Upper lobe of right lung (tissue), 1 donor: Measurements from ENCODE around the gene GLIS1. TPM values are rescaled to one million over a fixed set of nuclear protein-coding genes. Genes with fewer than 3 reads are reported as not detected.

ENCODE experiments used
- ATAC-seq: fragments of 200-7000 bp; cut with Tn5 transposase; one replicate; pipeline ENCODE4 v1.9.1; 2020; ENCODE audit warnings: mild to moderate bottlenecking, moderate library complexity
- DNase-seq: peaks from one replicate; pipeline ENCODE4 v3.0.0-alpha.2; 2020
- H3K27ac ChIP-seq: fragments of 200-600 bp; one replicate; pipeline ENCODE4 v1.8.0; 2022
- H3K27me3 ChIP-seq: fragments of 200-600 bp; one replicate; pipeline ENCODE4 v1.8.0; 2022; ENCODE audit warnings: mild to moderate bottlenecking
- H3K36me3 ChIP-seq: fragments of 200-600 bp; one replicate; pipeline ENCODE4 v1.8.0; 2022
- H3K4me1 ChIP-seq: fragments of 200-600 bp; one replicate; pipeline ENCODE4 v1.8.0; 2022
- H3K4me3 ChIP-seq: fragments of 200-600 bp; one replicate; pipeline ENCODE4 v1.8.0; 2022; ENCODE audit warnings: mild to moderate bottlenecking
- H3K9me3 ChIP-seq: fragments of 200-600 bp; one replicate; pipeline ENCODE4 v1.8.0; 2022
- intact Hi-C: fragments of 100-400 bp; cut with DNase I; formaldehyde crosslinking; loops from one replicate; pipeline ENCODE4 v1.11.0; 2022
- total RNA-seq: library from RNA; stranded (reverse); fragmentation: NEBNext Ultra II Directional; extraction: Animal tissue kit (Norgen Biotek cat#: 25700); gene quantifications from one replicate; pipeline ENCODE4 v1.2.1, GENCODE V29; 2021
- TF ChIP-seq, protein P1 (sequence below): fragments of 200-600 bp; IDR thresholded peaks from one replicate; pipeline ENCODE4 v1.8.0; 2022; ENCODE audit warnings: antibody characterized with exemption
- donor health status: DM: no; HTN: yes; CAD: no; lungs with severe emphysema.

GLIS1 gene
- total RNA-seq, 1 donor from 2014 or later = 0.14 TPM

DNA sequence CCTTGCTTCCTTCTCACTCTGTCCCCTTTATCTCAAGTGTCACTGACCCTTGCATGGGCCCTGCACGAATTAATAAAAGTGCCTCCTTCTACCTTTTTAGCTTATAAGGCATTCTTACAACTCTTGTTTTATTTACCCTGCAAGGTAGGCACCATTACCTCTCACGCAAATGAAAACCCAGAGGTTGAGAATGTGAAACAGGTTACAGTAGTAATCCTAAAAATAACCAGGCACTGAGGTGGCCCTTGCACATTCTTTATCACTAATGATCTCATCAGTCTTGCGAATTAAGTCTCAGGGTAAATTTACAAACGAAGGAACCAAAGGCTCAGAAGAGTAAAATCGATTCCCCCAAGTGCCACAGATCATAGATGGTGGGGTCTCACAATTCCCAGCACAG lies 3.7 kb downstream of the GLIS1 start:
- Histone ChIP-seq H3K4me1 (peaks cover 12% of the 10 kb centered on the region), H3K27me3 (peaks cover 38% of the 10 kb centered on the region), H3K9me3 (no peaks in the 10 kb centered on the region), H3K4me3 (no peak overlapping the region), H3K27ac (no peak overlapping the region), H3K36me3 (no peaks in the 10 kb centered on the region)
- intact Hi-C loops = no loop called here
- DNase-seq = no peak
- ATAC-seq = no peak
- TF ChIP-seq, protein P1, sequence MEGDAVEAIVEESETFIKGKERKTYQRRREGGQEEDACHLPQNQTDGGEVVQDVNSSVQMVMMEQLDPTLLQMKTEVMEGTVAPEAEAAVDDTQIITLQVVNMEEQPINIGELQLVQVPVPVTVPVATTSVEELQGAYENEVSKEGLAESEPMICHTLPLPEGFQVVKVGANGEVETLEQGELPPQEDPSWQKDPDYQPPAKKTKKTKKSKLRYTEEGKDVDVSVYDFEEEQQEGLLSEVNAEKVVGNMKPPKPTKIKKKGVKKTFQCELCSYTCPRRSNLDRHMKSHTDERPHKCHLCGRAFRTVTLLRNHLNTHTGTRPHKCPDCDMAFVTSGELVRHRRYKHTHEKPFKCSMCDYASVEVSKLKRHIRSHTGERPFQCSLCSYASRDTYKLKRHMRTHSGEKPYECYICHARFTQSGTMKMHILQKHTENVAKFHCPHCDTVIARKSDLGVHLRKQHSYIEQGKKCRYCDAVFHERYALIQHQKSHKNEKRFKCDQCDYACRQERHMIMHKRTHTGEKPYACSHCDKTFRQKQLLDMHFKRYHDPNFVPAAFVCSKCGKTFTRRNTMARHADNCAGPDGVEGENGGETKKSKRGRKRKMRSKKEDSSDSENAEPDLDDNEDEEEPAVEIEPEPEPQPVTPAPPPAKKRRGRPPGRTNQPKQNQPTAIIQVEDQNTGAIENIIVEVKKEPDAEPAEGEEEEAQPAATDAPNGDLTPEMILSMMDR = no peak

DNA sequence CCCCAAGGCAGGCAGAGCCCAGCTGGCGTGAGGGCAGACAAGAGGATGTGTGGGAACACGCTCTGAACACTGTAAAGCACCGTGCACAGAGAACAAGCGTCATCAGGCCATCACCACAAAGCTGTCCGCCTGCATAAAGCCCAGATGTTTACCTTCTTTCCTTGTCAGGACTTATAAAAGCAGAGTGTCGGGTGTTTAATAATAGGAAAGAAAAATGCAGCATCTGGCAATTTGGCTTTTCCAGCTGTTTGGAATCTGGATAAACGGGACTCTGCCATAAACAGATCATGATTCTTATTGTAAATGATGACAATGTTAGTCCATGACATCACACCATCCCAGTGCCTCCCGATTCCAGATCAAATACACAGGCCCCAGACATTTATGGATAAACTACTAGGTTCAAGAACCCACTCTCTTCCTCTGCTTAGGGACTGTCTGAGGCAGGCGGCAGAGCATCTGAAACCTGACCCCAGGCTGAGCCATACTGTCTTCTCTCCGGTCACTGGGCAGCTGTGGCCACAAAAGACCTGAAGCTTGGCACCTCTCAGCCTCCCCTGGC lies 4.2 kb downstream of the GLIS1 start:
- intact Hi-C loops = no loop called here
- H3K9me3 ChIP-seq = no peaks in the 10 kb centered on the region
- ATAC-seq (no peak), DNase-seq (no peak)
- peaks cover 12% of the 10 kb centered on the region for H3K4me1 ChIP-seq
- TF ChIP-seq, protein P1 = no peak
- peaks cover 32% of the 10 kb centered on the region for H3K27me3 ChIP-seq
- H3K4me3 ChIP-seq = no peak overlapping the region
- no peak overlapping the region for H3K27ac ChIP-seq
- no peaks in the 10 kb centered on the region for H3K36me3 ChIP-seq

DNA sequence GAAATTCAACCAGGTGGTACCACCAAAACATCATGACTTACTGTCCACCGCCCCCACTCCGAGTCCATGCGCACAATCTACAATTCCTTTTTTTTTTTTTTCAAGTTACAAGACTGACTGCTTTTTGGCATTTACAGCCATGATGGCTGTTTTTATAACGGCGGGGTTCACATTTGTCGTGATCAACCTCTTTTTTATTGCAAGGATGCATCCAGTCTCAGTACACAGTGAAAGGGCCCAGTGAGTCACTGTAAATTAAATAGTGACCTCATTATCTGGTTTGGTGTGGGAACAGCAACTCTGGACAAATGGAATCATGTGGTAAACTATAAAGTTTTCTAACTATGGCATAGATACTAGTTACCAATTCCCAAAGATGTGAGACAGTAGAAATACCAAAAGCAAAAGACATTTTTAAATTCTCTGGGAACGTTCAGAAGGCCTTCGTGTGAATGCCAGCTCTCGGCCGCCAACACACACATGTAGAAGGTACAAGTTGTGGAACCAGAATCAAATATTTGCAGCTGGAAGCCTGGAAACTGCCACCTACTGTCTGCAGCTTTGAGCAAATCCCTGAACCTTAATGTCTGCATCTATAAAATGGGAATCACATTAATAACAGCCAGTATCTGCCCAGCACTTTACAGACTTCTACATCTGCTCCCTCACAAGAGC lies 4.9 kb downstream of the GLIS1 start:
- intact Hi-C loops = no loop called here
- TF ChIP-seq, protein P1 = no peak
- peaks cover 12% of the 10 kb centered on the region for H3K4me1 ChIP-seq
- no peaks in the 10 kb centered on the region for H3K36me3 ChIP-seq
- H3K27ac ChIP-seq = no peak overlapping the region
- no peak for DNase-seq
- no peak overlapping the region for H3K4me3 ChIP-seq
- H3K27me3 ChIP-seq = peaks cover 26% of the 10 kb centered on the region
- no peak for ATAC-seq
- H3K9me3 ChIP-seq = no peaks in the 10 kb centered on the region

DNA sequence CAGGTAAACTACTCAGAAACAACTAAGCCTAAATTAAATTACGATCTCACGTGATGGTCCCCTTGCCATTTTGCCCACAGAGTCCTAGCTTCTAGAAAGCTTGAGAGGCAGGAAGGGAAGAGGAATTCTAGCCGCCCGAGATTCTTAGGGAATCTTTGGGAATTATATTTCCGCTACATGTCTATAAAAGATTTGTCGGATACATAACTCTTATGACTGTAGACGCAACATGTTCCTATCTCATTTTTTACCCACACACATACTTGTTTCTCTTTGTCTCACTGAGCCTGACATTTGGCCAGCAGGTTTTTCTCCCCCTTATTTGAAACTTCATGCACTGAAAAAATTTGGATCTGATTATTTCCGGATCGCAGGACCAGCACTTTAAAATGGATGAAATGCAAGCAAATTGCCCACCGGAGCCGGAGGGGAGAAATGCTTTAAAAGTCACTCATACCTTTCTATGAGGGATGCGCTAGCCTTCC lies 5.5 kb downstream of the GLIS1 start:
- no peaks in the 10 kb centered on the region for H3K9me3 ChIP-seq
- no peak overlapping the region for H3K4me3 ChIP-seq
- peaks cover 9% of the 10 kb centered on the region for H3K4me1 ChIP-seq
- H3K27me3 ChIP-seq = peaks cover 22% of the 10 kb centered on the region
- ATAC-seq (no peak), DNase-seq (no peak)
- H3K27ac ChIP-seq = no peak overlapping the region
- TF ChIP-seq, protein P1 = no peak
- intact Hi-C loops = no loop called here
- no peaks in the 10 kb centered on the region for H3K36me3 ChIP-seq

DNA sequence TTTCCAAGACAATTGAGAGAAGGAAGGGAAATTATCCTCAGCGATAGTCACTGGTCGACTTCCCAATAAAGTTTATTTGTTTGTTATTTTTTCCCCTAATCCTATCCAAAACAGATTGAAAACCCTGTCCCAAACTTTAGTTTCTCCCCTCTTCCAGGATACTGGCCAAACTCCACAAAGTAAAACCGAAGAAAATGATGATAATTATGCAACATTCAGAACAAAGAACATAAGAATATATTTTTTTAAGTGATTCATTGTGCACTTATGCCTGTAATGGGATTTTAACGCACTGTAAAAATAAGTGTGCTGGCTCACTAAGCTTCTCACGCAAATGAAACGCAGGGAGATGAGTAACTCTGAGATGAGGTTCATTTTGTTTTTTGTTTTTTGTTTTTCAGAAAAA lies 6.0 kb downstream of the GLIS1 start:
- H3K4me1 ChIP-seq = peaks cover 4% of the 10 kb centered on the region
- H3K9me3 ChIP-seq = no peaks in the 10 kb centered on the region
- H3K36me3 ChIP-seq = no peaks in the 10 kb centered on the region
- TF ChIP-seq, protein P1 = no peak
- H3K4me3 ChIP-seq = no peak overlapping the region
- intact Hi-C loops = no loop called here
- H3K27me3 ChIP-seq = peaks cover 16% of the 10 kb centered on the region
- no peak overlapping the region for H3K27ac ChIP-seq
- ATAC-seq (no peak), DNase-seq (no peak)
